Measurements from ENCODE around the gene TAF6. TPM values are rescaled to one million over a fixed set of nuclear protein-coding genes. Genes with fewer than 3 reads are reported as not detected.
A peak's percentile ranks its signal among the peaks of the same experiment; 100 is the strongest.

Gene TAF6

DNA sequence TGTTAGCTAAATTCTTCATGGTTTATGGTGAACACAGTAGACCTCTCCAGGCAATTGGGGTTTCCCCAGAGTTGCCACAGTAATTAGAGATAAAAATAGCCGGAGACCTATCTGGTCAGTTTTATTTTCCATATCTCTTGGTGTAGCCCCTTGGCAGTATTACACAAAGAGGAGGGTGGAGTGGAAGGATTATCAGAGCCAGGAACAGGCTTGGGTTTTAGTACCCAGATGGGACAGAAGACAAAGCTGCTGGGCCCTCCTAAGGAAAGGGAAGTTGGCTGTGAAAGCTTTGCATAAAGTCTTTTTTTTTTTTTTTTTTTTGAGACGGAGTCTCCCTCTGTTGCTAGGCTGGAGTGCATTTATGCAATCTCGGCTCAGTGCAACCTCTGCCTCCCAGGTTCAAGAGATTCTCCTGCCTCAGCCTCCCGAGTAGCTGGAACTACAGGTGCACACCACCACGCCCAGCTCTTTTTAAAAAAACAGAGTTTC is 59.9 kb downstream of the TAF6 start:
- H3K27ac ChIP-seq (replicated peaks), result no peak overlapping the region
- H3K4me3 ChIP-seq (replicated peaks; ENCODE audit: insufficient read depth, low read length), result no peak overlapping the region
- TF ChIP-seq SPI1 (IDR thresholded peaks at IDR 0.05; ENCODE audit: borderline replicate concordance, low read depth) (no peak), CTCF (IDR thresholded peaks at IDR 0.05; ENCODE audit: insufficient read depth, low read length) (no peak)
- DNase-seq (ENCODE audit: low read depth in 1 of 2, low spot score in 1 of 2), result no peak
- no peaks in the 10 kb centered on the region for H3K27me3 ChIP-seq (ENCODE audit: insufficient read depth, poor library complexity, severe bottlenecking)

Small RNAs within 50 kb of the gene (microRNA-seq; reads per million reads assigned to microRNA genes)
- 15,699 reads per million, percentile 99 among the genes with 10 or more reads in this experiment for gene MIR106B
- gene MIR25, result 5,207 reads per million, percentile 96 among the genes with 10 or more reads in this experiment
- not detected for gene MIR4658
- 15,651 reads per million, percentile 99 among the genes with 10 or more reads in this experiment for gene MIR93

All from HL-60 (cell line).